GM18505 (cell line): ENCODE data around the gene OSTC.
"Not testable (repeated sequence)": the region's sequence is repeated elsewhere in the genome, so short reads cannot be mapped to it uniquely, and the experiment has no call there.

Experiments used
- ATAC-seq: cut with Tn5 transposase; IDR thresholded peaks from one replicate; pipeline ENCODE4 v1.9.1; 2021; ENCODE audit not compliant: unreplicated experiment
- POLR2A ChIP-seq: IDR thresholded peaks from 4 replicates; pipeline ENCODE4 v1.6.1; 2011; ENCODE audit warnings: borderline replicate concordance; ENCODE audit not compliant: insufficient read depth, insufficient read length; ENCODE audit errors: extremely low read depth

OSTC gene

DNA sequence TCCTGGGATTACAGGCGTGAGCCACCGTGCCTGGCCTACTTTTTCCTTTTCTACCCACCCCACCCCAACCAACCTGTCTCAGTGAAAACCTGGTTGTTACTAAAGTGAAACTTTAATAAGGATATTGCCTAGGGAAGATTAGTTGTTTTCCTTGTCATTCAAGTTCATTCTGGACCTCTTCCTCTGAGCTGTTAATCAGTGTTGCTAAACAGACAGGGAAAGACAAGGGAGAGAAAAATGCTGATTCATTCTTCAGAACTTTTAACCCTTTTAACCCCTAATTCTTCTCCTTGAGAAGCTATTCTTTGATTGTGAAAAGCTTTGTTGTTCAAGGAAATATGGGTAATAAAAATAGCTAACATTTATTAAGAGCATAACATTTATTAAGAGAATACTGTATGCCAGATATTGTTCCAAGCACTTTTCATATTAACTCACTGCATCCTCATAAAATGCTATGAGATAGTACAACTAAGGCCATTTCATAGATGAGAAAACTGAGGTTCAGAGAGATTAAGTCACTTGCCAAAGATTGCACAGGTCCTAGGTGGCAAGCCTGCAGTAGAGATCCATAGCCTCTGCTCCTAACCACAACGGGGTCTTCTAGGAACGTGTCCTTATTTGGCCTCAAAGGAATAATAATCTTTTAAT lies 34.8 kb downstream of the OSTC start:
- no peak for TF ChIP-seq POLR2A

DNA sequence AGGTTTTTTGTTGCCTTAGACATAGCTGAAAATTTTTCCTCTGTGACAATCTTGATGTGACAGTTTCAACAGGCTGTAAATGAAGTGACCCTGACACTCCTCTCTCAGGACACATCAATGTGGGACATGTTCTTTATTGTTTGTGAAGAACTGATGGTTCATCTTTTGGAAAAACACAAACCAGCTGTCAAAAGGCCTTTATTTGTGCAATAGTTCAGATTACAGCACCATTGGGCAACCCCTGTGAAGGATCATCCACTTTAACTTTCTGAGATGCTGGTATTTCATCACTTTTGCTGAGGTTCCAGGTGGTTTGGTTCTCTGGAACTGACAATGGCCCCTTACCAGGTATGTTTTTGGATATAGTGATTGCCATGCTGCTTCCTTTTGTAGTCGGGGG lies 40.3 kb downstream of the OSTC start:
- no peak for ATAC-seq
- TF ChIP-seq POLR2A: no peak

More for the DNA sequence above, 34.8 kb downstream of the OSTC start:
- ATAC-seq: no peak

DNA sequence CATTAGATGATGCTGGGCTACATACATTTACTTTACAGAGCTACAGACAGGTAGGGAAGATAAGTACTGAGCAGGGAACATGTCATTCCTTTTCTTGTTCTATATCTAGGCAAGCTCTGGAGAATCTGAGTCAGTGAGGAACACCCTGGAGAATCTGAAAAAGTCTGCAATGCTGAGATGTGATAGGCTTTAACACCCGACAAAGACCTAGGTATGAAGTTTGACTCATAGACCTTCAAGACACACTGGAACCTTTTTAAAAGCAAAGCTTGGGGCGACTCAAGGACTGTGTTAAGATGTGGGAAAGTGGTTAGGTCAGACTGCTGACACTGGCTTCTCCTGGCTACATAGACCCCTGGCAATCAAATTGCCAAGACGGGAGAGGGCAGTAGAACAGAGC lies 42.8 kb downstream of the OSTC start:
- TF ChIP-seq POLR2A: no peak

DNA sequence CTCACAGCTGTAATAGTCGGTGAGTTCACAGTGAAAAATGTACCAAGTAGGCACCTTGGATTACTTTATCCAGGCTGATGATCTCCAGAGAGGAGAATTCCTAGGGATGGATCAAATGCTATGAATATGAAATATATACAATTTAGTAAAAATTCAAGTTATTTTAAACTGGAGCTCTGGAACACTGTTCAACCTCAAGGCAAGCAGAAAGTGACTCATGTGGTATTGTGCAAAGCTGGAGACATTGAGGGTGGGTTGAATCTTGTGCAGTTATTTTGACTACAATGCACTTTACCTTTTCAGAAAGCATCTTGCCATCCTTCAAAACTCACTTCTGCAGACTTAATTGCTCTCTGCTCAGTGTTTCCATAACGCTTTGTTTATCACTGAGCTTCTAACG lies 43.4 kb downstream of the OSTC start:
- no peak for ATAC-seq
- no peak for TF ChIP-seq POLR2A

More for the DNA sequence above, 42.8 kb downstream of the OSTC start:
- ATAC-seq: no peak

DNA sequence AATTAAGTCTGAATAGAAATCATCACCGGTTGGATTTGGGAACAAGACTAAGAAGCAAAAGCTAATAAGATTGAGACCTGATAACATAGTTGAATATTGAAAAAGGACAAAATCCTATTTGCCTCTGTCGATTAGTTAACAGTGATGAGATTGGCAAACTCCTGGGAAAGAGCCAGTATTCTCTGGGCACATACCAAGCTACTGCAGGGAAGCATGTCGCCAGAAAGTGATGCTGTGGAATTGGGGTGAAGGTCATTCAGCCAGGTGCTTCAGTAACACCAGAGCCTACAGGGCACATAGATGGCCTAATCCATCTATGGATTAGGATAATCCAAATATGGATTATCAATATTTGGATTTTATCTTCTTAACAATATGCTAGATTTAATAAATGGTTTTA lies 44.0 kb downstream of the OSTC start:
- TF ChIP-seq POLR2A: no peak
- no peak for ATAC-seq

DNA sequence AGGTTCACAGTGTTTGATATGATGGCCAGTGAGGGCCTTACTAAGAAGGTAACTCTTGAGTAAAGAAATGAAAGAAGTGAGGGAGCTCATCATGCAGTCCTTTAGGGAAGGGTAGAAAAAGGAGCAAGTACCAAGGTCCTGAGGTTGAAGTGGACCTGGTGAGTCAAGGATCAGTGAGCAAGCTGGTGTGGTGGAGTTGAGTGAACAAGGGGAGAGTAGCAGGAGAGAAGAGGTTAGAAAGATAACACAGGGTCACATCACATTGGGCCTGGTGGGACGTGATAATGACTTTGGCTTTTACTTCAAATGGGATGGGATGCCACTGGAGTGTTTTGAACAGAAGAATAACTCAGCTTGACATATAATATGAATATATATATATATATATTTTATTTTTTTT lies 44.7 kb downstream of the OSTC start:
- no peak for ATAC-seq
- no peak for TF ChIP-seq POLR2A

DNA sequence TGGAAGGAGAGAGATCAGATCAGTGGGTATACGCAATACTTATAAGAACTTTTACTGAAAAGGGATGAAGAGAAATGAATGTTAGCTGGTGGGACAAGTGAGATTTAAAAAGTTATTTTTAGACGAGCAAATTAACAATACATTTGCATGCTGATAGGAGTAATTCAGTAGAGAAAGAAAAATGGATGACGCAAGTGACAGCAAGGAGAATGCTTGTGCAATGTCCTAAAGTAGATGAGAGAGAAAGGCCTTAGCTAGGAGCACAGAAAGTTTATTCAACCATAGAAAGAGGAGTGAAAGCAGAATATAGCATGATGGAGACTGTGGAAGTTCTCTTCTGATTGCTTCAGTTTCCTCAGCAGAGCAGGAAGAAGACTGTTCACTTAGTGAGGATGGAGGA lies 45.8 kb downstream of the OSTC start:
- TF ChIP-seq POLR2A: no peak

DNA sequence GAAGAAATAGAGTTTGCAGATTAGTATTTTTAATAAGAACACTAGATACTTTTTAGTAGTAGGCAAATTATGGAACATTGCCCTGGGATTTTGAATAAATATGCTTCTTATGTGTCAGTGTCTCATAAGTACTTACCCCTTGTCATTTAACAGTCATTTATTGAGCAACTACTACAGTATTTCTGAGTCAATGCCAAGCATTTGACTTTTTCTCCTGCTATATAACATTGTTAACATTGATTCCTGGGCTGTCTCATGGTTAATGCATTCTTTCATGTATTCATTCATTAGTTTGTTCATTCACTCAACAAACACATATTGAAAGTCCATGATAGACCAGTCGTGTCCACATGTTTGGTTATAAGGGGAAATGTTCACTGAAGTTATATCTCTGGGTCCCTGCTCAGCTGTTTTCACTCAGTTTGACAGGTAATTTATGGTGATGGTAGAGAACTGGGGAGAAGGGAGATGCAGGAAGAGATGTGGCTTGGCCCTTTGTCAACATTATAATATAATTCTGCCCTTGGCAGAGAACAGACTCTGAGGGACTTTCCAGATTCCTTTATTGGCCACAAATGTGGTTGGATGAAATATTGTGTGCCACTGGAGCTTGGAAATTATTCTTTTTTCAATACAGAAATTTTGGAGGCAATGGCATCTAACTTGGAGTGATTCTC lies 49.8 kb downstream of the OSTC start:
- ATAC-seq: no peak
- TF ChIP-seq POLR2A: no peak

More for the DNA sequence above, 45.8 kb downstream of the OSTC start:
- ATAC-seq: no peak

DNA sequence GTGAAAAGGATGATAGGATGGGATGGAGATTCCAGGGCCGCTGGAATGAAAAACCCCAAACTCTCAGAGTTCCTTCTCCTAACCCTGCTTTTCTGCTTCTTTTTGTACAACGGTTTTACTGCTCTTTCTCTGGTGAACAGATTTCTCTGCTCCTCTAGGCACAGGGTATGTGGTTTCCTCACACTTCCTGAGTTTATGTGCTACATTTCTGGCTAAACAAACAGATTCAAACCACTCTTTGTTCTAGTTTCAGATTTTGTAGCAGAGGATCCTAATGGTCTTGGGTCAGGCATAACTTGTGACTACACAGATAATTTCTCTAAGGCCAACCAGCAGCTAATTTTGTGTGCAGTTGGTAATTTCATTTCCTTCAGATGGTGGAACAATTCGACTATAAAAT lies 52.6 kb downstream of the OSTC start:
- no peak for ATAC-seq
- TF ChIP-seq POLR2A: no peak

DNA sequence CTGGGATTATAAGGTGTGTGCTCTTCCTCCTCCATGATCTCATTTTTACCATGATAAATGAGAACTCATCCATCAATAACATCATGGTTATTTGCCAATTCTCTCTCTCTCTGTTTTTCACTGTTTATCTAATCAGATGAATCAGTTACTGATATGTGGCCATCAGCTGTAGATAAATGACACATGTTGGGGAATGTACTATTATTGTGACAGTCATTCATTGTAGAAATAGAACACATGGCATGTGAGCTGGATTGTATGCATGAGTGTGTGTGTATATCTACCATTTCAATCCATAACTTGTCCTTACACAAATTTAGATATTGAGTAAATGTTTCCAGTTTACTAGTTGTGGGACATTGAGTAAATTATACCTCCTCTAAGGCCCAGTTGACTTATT lies 53.0 kb downstream of the OSTC start:
- no peak for TF ChIP-seq POLR2A
- no peak for ATAC-seq

DNA sequence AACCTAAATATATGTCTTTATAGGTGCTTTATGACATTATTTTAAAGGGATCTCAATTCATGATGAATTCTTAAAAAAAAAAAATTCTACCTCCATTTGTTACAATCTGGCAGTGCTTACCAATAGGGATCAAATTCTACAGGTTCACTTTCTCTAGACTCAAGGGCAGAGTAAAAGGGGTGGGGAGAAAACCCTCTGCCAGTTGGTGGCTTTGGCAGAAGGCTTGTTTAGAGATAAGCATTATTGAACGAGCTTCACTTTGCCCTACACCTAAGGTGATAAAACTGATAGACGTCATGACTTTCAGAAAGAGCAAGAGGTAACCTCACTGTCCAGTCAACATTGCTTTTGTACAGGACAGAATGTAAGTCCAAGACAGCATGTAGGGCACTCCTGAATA lies 53.6 kb downstream of the OSTC start:
- no peak for TF ChIP-seq POLR2A
- no peak for ATAC-seq

DNA sequence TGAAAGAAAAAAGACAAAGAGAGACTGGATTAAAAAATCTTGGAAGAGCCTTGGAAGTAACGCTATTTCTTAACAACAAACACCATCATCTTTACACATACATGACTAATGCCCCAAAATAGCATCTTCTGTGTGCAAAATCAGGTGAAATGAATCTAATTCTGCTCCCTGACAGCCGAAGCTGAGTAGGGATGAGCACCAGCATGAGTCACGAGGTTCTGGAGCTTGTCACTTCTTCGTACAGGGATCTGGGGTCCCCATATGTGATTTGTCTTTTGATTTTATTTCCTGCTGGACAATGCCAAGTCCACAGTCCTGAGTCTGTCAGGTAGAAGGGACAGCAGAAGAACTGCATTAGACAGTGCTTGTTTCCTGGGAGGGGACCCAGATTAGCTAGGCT lies 55.9 kb downstream of the OSTC start:
- no peak for ATAC-seq
- no peak for TF ChIP-seq POLR2A

DNA sequence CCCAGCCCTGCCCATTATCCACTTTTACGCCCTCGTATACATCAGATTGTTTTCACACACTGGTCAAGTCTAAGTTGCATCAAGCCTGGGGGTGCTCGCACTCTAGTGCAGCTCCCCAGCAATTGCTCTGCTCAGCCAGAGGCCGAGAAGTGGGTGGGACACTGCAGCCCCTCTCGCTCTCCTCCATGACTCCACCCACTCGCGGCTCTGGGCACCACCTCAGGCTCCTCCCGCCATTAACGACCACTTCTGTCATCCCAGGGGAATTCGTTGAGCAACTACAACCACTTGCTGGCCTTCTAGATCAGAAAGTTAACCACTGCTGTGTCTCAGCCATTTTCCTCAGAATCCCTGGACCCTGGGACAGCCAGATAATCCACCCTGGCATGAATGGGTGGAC lies 58.8 kb downstream of the OSTC start:
- no peak for TF ChIP-seq POLR2A
- no peak for ATAC-seq

DNA sequence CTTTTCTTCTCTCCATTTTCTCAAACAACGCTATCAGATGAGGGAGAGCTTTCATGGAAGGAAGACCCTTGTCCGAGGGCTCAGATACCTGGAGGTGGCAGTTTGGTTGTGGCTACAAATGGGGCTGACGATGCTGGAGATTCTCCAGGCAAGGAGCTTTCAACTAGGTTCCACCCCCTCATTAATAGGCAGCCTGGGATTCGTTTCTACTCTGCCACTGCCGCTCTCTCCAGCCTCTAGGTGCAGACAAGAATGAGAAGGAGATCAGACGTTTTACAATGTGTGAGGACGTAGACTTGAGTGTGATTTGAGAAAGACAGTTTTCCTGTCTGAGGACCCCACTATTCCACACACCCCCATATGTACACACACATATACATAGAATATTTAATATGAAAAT lies 59.3 kb downstream of the OSTC start:
- no peak for ATAC-seq
- TF ChIP-seq POLR2A: no peak

DNA sequence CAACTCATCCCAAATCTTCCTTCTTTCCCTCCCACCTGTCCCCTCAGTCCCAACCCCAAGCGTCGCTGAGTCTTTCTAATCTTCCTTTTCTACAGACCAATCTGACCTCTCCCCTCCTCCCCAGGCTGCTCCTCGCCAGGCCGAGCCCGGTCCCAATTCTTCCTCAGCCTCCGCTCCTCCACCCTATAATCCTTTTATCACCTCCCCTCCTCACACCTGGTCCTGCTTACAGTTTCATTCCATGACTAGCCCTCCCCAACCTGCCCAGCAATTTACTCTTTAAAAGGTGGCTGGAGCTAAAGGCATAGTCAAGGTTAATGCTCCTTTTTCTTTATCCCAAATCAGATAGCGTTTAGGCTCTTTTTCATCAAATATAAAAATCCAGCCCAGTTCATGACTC lies 60.2 kb downstream of the OSTC start:
- not testable (repeated sequence) for ATAC-seq
